ENCODE results near the gene TM7SF2. TPM values are rescaled to one million over a fixed set of nuclear protein-coding genes. Genes with fewer than 3 reads are reported as not detected.

Gene TM7SF2
- total and polyA plus RNA-seq, 2 donors (not counting 1 experiment from before 2014, with no cell fraction given) = 23.9 to 28.5 TPM

DNA sequence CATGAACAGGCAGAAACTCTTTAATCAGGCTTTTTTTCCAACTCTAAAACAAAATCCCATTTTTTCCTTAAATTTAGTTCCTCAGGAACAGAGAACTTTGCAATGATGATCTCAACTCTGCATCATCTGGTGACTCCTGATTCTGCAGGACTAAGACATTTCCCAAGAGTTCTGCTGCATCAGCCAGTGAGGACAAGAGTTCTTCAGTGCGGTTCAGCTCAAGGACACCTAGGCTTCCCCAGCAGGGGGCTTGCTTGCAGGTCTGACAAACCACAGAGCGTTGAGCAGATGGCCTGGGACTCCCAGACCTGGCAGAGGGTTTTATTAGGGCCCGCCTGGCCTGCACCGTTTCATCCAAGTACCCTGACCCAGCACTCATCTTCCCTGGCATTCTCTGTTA lies 34.2 kb upstream of the TM7SF2 start:
- no peaks in the 10 kb centered on the region for H3K36me3 ChIP-seq (replicated peaks in 1 of 2; ENCODE audit: control extremely low read depth in 1 of 2, control insufficient read depth in 1 of 2, extremely low read depth in 1 of 2, insufficient read depth in 2 of 2, low read length in 1 of 2)
- peaks cover 12% of the 10 kb centered on the region for H3K79me2 ChIP-seq (ENCODE audit: control insufficient read depth, insufficient read depth, low read length)
- Mint-ChIP-seq H3K9me3 (ENCODE audit: insufficient read depth) (no peaks in the 10 kb centered on the region), H3K4me3 (no peak overlapping the region), H3K27ac (no peak overlapping the region), H3K4me1 (peaks cover 5% of the 10 kb centered on the region), H3K27me3 (no peaks in the 10 kb centered on the region)
- no peak overlapping the region for H3K27ac ChIP-seq (ENCODE audit: low read length in 2 of 2)
- H3K27me3 ChIP-seq (replicated peaks in 1 of 4; ENCODE audit: control extremely low read depth in 1 of 4, control insufficient read depth in 3 of 4, insufficient read depth in 4 of 4, low read length in 3 of 4) = no peaks in the 10 kb centered on the region
- H3K4me2 ChIP-seq (replicated peaks; ENCODE audit: low read depth, low read length, poor library complexity, severe bottlenecking) = no peak overlapping the region
- no peak overlapping the region for H3K9ac ChIP-seq (ENCODE audit: low read length)
- ATAC-seq (ENCODE audit: low read depth) (no peak), DNase-seq (no peak)
- H2AFZ ChIP-seq (ENCODE audit: insufficient read depth, low read depth, low read length, poor library complexity, severe bottlenecking) = no peak overlapping the region
- H4K20me1 ChIP-seq (ENCODE audit: control insufficient read depth, insufficient read depth, low read length, poor library complexity, severe bottlenecking) = no peaks in the 10 kb centered on the region
- peaks cover 0 to 12% of the 10 kb centered on the region in 2 donors for H3K4me1 ChIP-seq (ENCODE audit: control insufficient read depth in 2 of 2, insufficient read depth in 2 of 2, low read length in 2 of 2)
- ChIA-PET CTCF (no interaction called here), POLR2A (no interaction called here)
- no peak for TF ChIP-seq EZH2 (IDR thresholded peaks at IDR 0.05; ENCODE audit: borderline replicate concordance, insufficient read depth, low read depth, low read length, poor library complexity, severe bottlenecking)
- TF ChIP-seq, protein P1, sequence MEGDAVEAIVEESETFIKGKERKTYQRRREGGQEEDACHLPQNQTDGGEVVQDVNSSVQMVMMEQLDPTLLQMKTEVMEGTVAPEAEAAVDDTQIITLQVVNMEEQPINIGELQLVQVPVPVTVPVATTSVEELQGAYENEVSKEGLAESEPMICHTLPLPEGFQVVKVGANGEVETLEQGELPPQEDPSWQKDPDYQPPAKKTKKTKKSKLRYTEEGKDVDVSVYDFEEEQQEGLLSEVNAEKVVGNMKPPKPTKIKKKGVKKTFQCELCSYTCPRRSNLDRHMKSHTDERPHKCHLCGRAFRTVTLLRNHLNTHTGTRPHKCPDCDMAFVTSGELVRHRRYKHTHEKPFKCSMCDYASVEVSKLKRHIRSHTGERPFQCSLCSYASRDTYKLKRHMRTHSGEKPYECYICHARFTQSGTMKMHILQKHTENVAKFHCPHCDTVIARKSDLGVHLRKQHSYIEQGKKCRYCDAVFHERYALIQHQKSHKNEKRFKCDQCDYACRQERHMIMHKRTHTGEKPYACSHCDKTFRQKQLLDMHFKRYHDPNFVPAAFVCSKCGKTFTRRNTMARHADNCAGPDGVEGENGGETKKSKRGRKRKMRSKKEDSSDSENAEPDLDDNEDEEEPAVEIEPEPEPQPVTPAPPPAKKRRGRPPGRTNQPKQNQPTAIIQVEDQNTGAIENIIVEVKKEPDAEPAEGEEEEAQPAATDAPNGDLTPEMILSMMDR (IDR thresholded peaks at IDR 0.05) = no peak
- H3K4me3 ChIP-seq (ENCODE audit: control extremely low read depth in 1 of 5, extremely low read depth in 1 of 5, insufficient read depth in 1 of 5, low read depth in 2 of 5, low read length in 4 of 5) = no peak overlapping the region
- 91% methylated on average over 4 of the region's 4 CpGs for WGBS (ENCODE audit: insufficient coverage)
- no peaks in the 10 kb centered on the region for H3K9me3 ChIP-seq (ENCODE audit: control extremely low read depth in 1 of 3, control insufficient read depth in 2 of 3, insufficient read depth in 1 of 3, low read length in 2 of 3)
- intact Hi-C loops (cut with micrococcal nuclease) = no loop called here

DNA sequence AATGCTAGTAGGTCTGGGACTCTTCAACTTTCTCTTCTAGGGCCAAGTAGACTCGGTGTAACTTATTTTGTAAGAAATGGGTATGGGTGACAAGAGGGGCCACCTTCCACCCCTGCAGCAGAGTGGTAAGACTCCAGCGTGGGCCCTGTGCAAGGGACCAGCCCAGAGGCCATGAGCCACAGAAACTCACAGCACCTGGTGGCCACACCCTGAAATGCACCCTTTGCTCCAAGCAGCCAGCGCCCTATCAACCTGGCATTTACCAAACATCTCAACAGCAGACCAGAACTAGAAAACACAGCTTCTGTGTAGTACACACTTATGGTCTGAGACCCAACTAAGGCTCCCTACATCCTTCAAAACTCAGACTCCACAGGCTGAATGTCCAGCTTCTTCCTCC lies 33.5 kb upstream of the TM7SF2 start:
- no peaks in the 10 kb centered on the region for H3K9me3 Mint-ChIP-seq (ENCODE audit: insufficient read depth)
- no peak for TF ChIP-seq EZH2 (IDR thresholded peaks at IDR 0.05; ENCODE audit: borderline replicate concordance, insufficient read depth, low read depth, low read length, poor library complexity, severe bottlenecking)
- TF ChIP-seq, protein P1 (IDR thresholded peaks at IDR 0.05) = peak; percentile 71
- ATAC-seq (ENCODE audit: low read depth) = peak; percentile 99
- Histone ChIP-seq H3K4me2 (replicated peaks; ENCODE audit: low read depth, low read length, poor library complexity, severe bottlenecking) (no peak overlapping the region), H3K4me3 (ENCODE audit: control extremely low read depth in 1 of 5, extremely low read depth in 1 of 5, insufficient read depth in 1 of 5, low read depth in 2 of 5, low read length in 4 of 5) (no peak overlapping the region), H3K4me1 (ENCODE audit: control insufficient read depth in 2 of 2, insufficient read depth in 2 of 2, low read length in 2 of 2) (peaks cover 0 to 11% of the 10 kb centered on the region in 2 donors), H4K20me1 (ENCODE audit: control insufficient read depth, insufficient read depth, low read length, poor library complexity, severe bottlenecking) (no peaks in the 10 kb centered on the region), H3K79me2 (ENCODE audit: control insufficient read depth, insufficient read depth, low read length) (peaks cover 12% of the 10 kb centered on the region), H3K9me3 (ENCODE audit: control extremely low read depth in 1 of 3, control insufficient read depth in 2 of 3, insufficient read depth in 1 of 3, low read length in 2 of 3) (no peaks in the 10 kb centered on the region), H3K27ac (ENCODE audit: low read length in 2 of 2) (peak overlapping the region in 1 of 2 donors; percentile 0), H3K27me3 (replicated peaks in 1 of 4; ENCODE audit: control extremely low read depth in 1 of 4, control insufficient read depth in 3 of 4, insufficient read depth in 4 of 4, low read length in 3 of 4) (no peaks in the 10 kb centered on the region), H2AFZ (ENCODE audit: insufficient read depth, low read depth, low read length, poor library complexity, severe bottlenecking) (peak overlapping the region; percentile 63), H3K36me3 (replicated peaks in 1 of 2; ENCODE audit: control extremely low read depth in 1 of 2, control insufficient read depth in 1 of 2, extremely low read depth in 1 of 2, insufficient read depth in 2 of 2, low read length in 1 of 2) (no peaks in the 10 kb centered on the region), H3K9ac (ENCODE audit: low read length) (no peak overlapping the region)
- intact Hi-C loops (cut with micrococcal nuclease) = loop anchor here (1.0 kb wide), 1 partner anchor 64 kb away; the partner anchor contains the start of gene ARL2
- ChIA-PET POLR2A (no interaction called here), CTCF (interaction anchor here (0.6 to 0.9 kb wide), 6 partner anchors 12 to 230 kb away, joined by 3 to 5 read pairs (median 3); partner anchors contain the start of gene ARL2)
- 42% methylated on average over 2 of the region's 3 CpGs for WGBS (ENCODE audit: insufficient coverage)
- peak; percentile 76 for DNase-seq
- H3K27ac Mint-ChIP-seq = peak overlapping the region; percentile 56
- no peak overlapping the region for H3K4me3 Mint-ChIP-seq
- H3K4me1 Mint-ChIP-seq = peaks cover 8% of the 10 kb centered on the region
- no peaks in the 10 kb centered on the region for H3K27me3 Mint-ChIP-seq
